ENCODE measurements around the gene MAG. TPM values are rescaled to one million over a fixed set of nuclear protein-coding genes. Genes with fewer than 3 reads are reported as not detected.

The MAG gene
- total RNA-seq, 1 experiment from 2014 or later: not detected

GRCh38 chr19:35327642-35328041 is 35.7 kb downstream of the MAG start:
- in situ Hi-C loops (cut with HindIII; ENCODE audit: low pct_unique_long_range_greater_than_20kb, low sequenced_read_pairs): no loop called here

DNA sequence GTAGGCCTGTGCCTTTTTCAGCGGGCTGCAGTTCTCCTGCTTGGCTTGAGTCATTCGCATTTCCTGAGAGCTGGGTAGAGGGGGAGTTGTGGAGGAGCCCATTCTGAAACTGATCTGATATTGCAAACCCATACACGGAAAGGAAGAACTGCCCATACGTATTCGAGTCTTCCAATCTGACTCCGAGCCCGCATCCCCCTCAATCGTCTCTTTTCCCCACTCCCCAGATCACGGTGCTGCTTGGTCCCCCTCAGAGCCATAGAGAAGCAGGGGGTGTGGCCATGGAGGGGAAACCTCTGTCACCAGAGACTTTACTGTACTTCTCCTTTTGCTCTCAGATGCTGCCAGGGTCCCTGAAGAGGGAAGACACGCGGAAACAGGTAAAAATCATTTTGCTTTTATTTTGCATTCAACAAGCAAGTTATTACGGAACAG is 36.9 kb downstream of the MAG start, which contains the start of gene CD22:
CD22 (plus strand) TSS at position 337 of the 435 bp plus-strand sequence. CDS start 2,854 bp downstream, outside the sequence.
- in situ Hi-C loops (cut with HindIII; ENCODE audit: low pct_unique_long_range_greater_than_20kb, low sequenced_read_pairs): no loop called here
- DNase-seq (ENCODE audit: low read depth, low spot score): no peak

More at GRCh38 chr19:35327642-35328041, 35.7 kb downstream of the MAG start:
- DNase-seq (ENCODE audit: low read depth, low spot score): peak; percentile 59

- in situ Hi-C loops (cut with HindIII; ENCODE audit: low pct_unique_long_range_greater_than_20kb, low sequenced_read_pairs): no loop called here
- no peak for DNase-seq (ENCODE audit: low read depth, low spot score)
These were observed 37.4 kb downstream of the MAG start for GRCh38 chr19:35329323-35329722.

- DNase-seq (ENCODE audit: low read depth, low spot score): no peak
- in situ Hi-C loops (cut with HindIII; ENCODE audit: low pct_unique_long_range_greater_than_20kb, low sequenced_read_pairs): no loop called here
These were observed 38.5 kb downstream of the MAG start for GRCh38 chr19:35330475-35330874.

DNA sequence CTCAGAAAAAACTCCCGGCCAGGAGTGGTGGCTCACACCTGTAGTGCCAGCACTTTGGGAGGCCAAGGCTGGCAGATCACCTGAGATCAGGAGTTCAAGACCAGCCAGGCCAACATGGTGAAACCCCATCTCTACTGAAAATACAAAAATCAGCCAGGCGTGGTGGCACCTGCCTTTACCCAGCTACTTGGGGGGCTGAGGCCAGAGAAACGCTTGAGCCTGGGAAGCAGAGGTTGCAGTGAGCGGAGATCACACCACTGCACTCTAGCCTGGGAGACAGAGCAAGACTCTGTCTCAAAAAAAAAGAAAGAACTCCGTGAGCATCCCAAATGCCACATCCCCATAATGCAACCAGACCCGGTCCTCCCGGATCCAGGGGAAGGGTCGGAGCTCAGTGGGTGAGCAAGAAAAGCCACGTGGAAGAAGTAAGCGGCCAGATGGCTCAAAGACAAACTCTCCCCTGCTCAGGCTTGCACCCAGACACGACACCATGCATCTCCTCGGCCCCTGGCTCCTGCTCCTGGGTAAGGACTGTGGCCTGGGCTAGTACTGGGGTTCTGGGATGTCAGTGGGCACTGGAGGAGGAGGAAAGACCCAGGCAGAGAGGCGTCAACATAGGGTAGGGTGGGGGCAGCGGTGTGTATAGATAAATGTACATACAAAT is 39.7 kb downstream of the MAG start:
- in situ Hi-C loops (cut with HindIII; ENCODE audit: low pct_unique_long_range_greater_than_20kb, low sequenced_read_pairs): no loop called here
- DNase-seq (ENCODE audit: low read depth, low spot score): no peak

GRCh38 chr19:35332817-35333216 is 40.9 kb downstream of the MAG start:
- DNase-seq (ENCODE audit: low read depth, low spot score): no peak
- in situ Hi-C loops (cut with HindIII; ENCODE audit: low pct_unique_long_range_greater_than_20kb, low sequenced_read_pairs): no loop called here

- in situ Hi-C loops (cut with HindIII; ENCODE audit: low pct_unique_long_range_greater_than_20kb, low sequenced_read_pairs): no loop called here
- DNase-seq (ENCODE audit: low read depth, low spot score): no peak
These were observed 42.3 kb downstream of the MAG start for GRCh38 chr19:35334144-35334753.

DNA sequence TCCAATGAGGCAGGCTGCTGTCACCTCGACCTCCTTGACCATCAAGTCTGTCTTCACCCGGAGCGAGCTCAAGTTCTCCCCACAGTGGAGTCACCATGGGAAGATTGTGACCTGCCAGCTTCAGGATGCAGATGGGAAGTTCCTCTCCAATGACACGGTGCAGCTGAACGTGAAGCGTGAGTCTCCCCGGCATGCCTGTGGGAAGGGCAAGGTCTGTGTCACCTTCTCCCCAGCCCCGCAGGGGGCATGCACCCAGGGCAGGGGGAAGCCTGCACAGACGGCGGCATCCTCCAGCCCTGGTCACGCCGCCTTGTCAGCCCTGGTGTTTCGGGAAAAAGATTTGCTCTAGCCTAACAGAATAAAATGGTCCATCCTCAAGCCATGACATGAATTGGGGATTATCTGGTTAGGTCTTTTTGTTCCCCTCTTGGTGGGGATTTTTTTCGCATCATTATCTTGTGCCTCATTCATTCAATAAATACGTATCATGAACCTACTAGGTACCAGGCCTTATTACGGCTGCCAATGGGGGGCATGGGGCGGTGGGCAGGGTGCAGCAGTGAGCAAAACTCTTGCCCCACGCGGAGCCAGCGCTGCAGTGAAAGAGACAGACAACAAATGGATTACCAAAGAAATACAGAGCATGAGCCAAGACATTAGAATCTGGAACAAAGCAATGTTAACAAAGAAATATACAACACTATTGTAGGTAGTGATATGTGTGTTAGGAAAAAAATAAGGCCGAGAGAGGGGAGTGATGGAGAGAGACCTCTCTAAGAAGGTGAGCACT is 44.4 kb downstream of the MAG start:
- in situ Hi-C loops (cut with HindIII; ENCODE audit: low pct_unique_long_range_greater_than_20kb, low sequenced_read_pairs): no loop called here
- no peak for DNase-seq (ENCODE audit: low read depth, low spot score)

GRCh38 chr19:35337097-35337983 is 45.4 kb downstream of the MAG start:
- in situ Hi-C loops (cut with HindIII; ENCODE audit: low pct_unique_long_range_greater_than_20kb, low sequenced_read_pairs): no loop called here
- DNase-seq (ENCODE audit: low read depth, low spot score): no peak

DNA sequence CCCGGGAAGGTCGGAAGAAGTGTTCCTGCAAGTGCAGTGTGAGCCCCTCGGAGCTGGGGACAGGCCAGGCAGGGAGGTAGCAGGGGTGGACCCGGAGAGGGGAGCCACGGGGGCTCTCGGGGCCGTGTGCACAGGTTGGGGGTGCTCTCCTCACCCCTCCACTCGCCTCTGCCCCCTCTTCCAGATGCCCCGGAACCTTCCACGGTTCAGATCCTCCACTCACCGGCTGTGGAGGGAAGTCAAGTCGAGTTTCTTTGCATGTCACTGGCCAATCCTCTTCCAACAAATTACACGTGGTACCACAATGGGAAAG is 46.0 kb downstream of the MAG start:
- in situ Hi-C loops (cut with HindIII; ENCODE audit: low pct_unique_long_range_greater_than_20kb, low sequenced_read_pairs): no loop called here
- DNase-seq (ENCODE audit: low read depth, low spot score): no peak

DNA sequence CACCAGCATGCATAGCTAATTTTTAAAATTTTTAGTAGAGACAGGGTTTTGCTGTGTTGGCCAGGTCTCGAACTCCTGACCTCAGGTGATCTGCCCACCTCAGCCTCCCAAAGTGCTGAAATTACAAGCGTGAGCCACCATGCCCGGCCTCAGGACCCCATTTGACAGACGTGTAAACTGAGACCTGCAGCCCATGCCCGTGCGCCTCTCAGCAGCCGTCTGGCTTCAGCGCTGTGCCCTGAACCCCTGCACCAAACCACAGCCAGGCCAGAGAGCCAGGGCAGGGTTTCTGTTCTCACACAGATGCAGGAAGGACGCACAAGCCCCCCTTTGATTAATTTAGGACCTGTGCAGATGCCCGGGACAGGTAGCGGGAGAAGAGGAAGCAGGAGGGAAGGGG is 48.5 kb downstream of the MAG start:
- DNase-seq (ENCODE audit: low read depth, low spot score): no peak
- in situ Hi-C loops (cut with HindIII; ENCODE audit: low pct_unique_long_range_greater_than_20kb, low sequenced_read_pairs): no loop called here

GRCh38 chr19:35341006-35341405 is 49.0 kb downstream of the MAG start:
- no peak for DNase-seq (ENCODE audit: low read depth, low spot score)
- in situ Hi-C loops (cut with HindIII; ENCODE audit: low pct_unique_long_range_greater_than_20kb, low sequenced_read_pairs): no loop called here

DNA sequence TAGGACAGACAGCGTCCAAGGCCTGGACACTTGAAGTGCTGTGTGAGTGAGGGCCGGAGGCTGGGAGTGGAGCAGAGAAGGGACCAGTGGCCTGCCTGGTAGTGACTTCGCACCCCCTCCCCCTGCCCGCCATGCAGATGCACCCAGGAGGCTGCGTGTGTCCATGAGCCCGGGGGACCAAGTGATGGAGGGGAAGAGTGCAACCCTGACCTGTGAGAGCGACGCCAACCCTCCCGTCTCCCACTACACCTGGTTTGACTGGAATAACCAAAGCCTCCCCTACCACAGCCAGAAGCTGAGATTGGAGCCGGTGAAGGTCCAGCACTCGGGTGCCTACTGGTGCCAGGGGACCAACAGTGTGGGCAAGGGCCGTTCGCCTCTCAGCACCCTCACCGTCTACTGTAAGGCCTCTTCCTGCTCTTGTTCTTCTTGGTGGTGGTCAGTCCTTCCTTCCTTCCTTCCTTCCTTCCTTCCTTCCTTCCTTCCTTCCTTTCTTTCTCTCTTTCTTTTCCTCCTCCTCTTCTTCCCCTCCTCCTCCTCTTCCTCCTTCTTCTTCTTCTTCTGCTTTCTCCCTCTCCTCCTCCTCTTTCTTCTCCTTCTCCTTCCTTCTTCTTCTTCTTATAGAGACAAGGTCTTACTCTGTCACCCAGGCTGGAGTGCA is 49.7 kb downstream of the MAG start:
- no peak for DNase-seq (ENCODE audit: low read depth, low spot score)
- in situ Hi-C loops (cut with HindIII; ENCODE audit: low pct_unique_long_range_greater_than_20kb, low sequenced_read_pairs): no loop called here

DNA sequence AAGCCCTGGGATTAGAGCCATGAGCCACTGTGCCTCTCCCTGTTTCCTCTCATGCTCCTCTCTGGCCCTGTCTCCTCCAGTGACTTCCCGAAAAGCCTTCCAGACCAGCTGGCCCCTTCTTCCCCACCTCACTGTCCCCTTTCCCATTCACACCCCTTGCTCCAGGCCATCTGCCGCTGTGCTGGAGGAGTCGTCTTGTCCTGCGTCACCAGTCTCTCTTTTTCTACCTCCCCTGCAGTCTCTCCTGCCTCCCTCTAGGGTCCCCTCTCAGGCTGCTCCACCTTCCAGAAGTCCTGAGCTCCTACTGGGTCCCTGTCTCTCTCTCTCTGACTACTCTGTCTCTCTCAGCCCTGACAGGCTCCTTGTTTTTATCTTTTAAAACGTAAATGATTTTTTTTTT is 50.5 kb downstream of the MAG start:
- no peak for DNase-seq (ENCODE audit: low read depth, low spot score)
- in situ Hi-C loops (cut with HindIII; ENCODE audit: low pct_unique_long_range_greater_than_20kb, low sequenced_read_pairs): no loop called here

GRCh38 chr19:35344511-35345031 is 52.6 kb downstream of the MAG start:
- in situ Hi-C loops (cut with HindIII; ENCODE audit: low pct_unique_long_range_greater_than_20kb, low sequenced_read_pairs): no loop called here

DNA sequence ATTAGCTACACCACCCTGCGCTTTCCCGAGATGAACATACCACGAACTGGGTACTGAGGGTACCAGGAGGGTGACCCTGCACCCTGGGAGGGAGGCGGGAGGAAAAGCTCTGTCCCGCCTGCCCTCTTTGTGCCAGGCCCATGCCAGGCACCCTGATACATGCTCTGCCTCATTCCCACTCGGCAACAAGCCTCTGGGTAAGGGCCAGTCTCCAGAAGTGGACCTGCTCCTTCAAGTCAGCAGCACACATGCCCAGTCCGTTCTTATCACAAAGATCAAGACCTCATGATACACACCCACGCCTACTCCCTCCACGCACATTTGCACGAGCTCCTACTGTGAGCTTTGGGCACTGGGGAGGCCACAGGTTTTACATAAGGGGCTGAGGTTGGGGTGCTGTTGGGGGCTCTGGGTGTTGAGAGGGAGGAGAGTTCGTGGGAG is 53.7 kb downstream of the MAG start:
- in situ Hi-C loops (cut with HindIII; ENCODE audit: low pct_unique_long_range_greater_than_20kb, low sequenced_read_pairs): no loop called here

More at GRCh38 chr19:35344511-35345031, 52.6 kb downstream of the MAG start:
- no peak for DNase-seq (ENCODE audit: low read depth, low spot score)

More for the DNA sequence above, 53.7 kb downstream of the MAG start:
- no peak for DNase-seq (ENCODE audit: low read depth, low spot score)

Data from SK-MEL-5 (cell line).